ENCODE results near the gene FOXL1.

- TF ChIP-seq CTCF (IDR thresholded peaks at IDR 0.05) = no peak
- TF ChIP-seq EZH2 (IDR thresholded peaks at IDR 0.05) = no peak
- TF ChIP-seq EZH2phosphoT487 (IDR thresholded peaks at IDR 0.05) = no peak
Measured at GRCh38 chr16:86550281-86550680, 28.1 kb upstream of the FOXL1 start.

All from neural progenitor cell (in vitro differentiated cells).